Measurements from ENCODE around the gene PGP.

PGP gene

DNA sequence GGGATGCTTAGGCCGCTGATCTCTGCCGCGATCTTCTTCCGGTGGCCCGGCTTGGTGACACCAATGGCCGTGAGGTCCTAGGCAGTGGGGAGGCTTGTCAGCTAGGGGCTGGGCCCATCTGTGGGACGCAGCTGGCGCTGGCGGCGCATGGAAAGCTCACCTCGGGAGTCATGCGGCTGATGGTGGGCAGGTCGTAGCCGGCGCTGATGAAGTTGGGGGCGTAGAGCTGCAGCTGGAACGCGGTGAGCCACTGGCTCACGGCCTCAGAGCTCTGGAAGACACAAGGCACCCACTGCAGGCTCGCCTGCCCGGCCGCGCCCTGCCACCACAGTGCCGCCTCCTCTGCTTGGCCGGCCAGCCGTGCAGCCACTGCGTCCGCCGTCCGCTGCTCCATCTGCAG, 31.0 kb downstream of the PGP start:
- DNase-seq (ENCODE audit: low read depth, low spot score): no peak

DNA sequence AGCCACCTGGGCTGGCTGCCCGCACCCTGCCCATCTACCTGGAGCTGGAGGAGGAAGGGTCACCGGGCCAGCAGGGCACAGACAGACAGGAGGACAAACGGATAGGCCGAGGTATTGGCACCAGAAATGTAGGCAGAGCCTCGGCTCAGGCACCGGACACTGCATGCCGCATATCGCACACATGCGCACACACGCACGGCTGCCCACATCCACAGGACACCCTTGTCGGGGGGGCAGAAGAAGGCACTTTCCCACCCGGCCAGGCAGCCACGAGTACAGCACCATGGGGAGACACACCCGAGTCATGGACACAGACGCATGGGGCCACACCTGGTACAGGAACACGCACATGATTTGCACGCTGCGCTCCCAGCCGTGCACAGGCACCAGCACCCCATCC, 32.7 kb downstream of the PGP start:
- no peak for DNase-seq (ENCODE audit: low read depth, low spot score)

DNA sequence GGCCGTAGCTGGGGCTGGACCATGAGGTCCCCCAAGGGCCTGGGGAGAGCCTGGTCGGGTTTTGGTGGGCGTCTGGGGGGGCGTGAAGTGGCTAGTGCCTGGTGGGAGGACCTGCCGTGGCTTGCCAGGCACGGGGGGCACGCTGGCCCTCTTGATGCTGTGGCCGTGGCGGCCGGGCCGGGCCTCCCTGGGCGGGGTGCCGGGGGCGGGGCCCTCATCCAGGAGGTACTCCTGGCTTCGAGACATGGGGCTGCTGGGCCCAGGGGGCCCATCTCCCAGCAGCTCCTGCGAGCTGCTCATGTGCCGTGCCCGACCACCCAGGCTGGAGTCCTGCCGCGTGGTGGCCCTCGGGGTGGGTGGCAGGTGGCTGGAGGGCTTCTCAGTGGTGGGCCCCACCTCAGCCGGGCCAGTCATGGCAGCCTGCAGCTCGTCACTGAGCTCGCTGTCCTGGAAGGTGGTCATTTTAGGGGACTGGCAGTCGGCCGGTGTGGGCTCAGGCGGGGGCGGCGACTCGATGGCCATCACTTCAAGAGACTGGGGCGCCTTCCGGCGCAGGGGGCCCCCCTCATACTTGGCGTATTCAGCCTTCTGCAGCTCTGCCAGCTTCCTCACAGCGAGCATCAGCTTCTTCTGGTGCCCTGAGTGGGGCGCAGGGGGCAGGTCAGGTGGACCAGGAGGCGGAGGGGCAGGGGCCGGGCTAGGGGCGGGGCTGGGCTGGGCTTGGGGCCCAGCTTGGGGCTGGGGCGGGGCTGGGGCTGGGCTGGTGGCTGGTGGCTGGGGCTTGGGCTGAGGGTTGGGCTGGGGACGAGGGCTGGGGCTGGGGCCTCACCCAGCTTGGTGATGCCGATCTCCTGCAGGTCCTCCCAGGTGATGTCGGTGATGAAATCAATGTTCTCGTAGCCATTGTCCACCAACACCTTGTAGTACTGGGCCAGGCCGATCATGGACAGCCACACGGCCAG, 33.4 kb downstream of the PGP start:
- DNase-seq (ENCODE audit: low read depth, low spot score): no peak

DNA sequence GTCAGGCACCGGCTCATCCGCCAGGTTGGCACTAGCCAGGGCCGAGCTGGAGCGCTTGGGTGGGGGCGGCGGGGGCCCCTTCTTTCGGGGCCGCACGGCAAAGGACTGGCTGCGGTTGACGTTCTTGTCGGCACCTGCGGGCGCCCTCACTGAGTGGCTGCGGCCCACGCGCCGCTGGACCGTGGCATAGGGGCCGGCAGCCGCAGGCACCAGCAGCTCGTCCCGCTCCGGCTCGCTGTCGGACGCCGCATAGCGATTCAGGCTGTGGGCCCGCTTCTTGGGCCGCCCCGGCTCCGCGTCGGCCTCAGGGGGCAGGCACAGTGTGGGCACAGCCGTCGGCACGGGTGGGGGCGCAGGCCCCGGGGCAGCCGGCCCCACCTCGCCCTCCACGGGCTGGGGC, 34.2 kb downstream of the PGP start:
- no peak for DNase-seq (ENCODE audit: low read depth, low spot score)

DNA sequence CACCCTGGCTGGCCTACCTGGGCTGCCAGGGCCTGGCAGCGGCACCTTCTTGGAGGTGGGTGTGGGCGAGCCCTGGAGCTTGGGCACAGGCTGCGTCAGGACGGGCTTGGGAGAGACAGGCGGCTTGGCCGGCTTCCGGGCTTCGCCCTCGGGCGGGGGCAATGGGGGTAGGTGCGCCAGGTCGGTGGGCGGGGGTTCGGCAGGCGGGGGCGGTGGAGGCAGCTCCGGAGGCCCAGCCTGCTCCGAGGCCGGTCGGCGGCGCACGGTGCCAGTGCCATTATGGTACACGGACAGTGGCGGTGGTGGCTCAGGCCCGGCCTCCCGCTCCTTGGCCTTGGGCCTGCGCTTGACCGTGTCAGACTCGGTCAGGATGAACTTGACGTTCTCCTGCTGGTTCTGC, 35.1 kb downstream of the PGP start:
- no peak for DNase-seq (ENCODE audit: low read depth, low spot score)

DNA sequence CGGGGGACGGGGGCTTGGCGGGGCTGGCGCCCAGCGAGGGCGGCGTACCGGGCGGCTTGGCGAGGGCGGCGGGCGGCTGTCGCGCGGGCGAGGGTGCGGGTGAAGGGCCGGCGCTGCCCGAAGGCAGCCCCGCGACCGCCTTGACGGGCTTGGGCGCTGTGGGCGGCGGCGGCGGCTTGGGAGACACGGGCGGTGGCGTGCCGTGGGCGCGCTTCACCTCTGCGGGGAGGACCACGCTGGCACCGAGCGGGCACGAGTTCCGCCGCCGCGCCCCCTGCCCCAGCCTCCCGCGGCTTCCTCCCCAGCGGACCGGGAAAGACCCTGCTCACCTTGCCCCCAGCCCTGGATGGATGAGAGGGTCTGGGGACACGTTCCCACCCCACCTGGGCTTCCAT, 35.5 kb downstream of the PGP start:
- no peak for DNase-seq (ENCODE audit: low read depth, low spot score)

DNA sequence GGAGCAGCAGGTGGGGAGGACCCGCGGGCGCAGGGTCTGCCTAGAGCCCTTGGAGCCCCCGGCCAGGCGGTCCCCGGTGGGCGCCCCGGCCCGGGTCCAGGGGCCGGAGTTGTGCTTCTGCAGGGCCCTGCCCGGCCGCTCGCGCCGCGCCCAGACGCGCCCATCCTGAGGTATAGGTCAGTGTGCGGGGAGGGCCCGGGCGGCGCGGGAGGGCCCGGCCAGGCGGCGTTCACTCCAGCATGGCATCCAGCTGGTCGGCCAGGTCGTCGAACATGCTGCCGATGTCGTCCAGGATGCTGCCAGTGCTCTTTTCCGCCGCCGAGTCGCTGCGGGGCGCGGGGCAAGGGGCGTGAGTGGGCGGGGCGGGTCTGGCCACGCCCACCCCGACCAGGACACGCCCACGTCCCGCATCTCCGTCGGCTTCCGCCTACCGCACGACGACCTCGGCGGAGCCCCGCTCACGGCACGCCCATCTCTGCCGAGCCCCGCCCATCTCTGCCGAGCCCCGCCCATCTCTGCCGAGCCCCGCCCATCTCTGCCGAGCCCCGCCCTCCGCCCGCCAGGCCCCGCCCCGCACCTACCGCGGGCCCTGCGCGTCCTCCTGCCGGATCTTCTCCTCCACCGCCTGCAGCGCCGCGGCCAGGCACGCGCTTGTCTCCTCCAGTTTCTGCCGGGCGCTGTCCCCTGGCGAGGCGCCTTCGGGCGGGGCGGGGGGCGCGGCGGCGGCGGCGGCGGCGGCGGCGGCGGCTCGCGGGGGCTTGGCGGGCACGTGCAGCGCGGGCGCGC, 36.1 kb downstream of the PGP start:
- no peak for DNase-seq (ENCODE audit: low read depth, low spot score)

DNA sequence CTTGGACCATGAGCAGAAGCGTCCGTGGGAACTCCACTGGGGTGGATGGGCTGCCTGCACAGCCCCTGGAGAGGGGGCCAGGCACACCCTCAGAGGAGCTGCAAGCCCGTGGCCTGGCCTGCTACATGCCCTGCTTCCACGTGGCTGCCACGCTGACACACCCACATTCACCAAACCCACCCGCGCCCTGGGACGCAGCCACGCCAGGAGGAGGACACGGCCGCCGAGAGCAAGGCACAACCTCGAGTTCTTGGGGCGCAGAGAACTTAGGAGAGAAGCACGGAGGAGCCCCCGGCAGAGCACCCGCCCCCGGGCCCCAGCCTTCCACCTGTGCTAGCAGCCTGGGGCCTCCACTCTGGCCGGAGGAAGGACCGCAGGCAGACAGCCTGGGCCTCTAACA, 37.1 kb downstream of the PGP start:
- no peak for DNase-seq (ENCODE audit: low read depth, low spot score)

DNA sequence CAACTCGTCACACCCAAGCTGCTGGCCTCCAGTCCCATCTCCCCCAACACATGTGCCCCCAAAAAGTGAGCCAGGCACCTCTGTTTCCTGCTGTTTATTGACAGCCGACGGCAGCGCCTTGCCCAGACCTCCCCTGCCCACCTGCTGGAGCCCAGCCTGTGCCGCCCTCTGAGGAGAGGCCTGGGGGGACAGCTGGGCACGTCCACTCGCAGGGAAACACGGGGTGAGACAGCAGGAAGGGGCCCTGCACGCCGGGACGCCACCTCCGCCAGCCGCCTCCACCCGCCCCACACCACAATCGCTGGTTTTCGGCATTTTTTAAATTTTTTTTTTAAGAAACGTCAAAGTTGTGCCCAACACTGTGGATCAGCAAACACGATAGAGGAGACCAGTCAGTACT, 37.5 kb downstream of the PGP start:
- DNase-seq (ENCODE audit: low read depth, low spot score): no peak

DNA sequence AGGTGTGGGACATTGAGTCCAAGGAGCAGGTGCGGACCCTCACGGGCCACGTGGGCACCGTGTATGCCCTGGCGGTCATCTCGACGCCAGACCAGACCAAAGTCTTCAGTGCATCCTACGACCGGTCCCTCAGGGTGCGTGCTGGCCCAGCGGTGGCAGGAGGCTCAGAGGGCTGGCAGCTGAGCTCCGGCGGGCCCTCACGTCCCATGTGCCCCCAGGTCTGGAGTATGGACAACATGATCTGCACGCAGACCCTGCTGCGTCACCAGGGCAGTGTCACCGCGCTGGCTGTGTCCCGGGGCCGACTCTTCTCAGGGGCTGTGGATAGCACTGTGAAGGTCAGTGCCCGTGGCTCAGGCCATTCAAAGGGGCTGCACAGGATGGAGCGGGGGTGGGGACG, 38.6 kb downstream of the PGP start:
- DNase-seq (ENCODE audit: low read depth, low spot score): no peak

DNA sequence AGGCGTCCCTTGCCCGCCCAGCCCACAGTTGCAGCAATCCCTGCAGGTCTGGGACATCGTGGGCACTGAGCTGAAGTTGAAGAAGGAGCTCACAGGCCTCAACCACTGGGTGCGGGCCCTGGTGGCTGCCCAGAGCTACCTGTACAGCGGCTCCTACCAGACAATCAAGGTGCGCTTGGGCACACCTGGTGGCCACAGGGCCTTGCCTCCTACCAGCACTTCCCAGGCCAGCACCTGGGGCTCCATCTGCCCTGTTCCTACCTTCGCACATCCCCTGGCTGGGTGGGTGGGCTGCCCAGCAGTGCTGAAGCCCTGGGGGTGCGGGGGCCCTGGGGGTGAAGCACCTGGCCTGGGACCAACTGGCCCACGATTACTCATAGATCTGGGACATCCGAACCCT, 39.2 kb downstream of the PGP start:
- DNase-seq (ENCODE audit: low read depth, low spot score): no peak

DNA sequence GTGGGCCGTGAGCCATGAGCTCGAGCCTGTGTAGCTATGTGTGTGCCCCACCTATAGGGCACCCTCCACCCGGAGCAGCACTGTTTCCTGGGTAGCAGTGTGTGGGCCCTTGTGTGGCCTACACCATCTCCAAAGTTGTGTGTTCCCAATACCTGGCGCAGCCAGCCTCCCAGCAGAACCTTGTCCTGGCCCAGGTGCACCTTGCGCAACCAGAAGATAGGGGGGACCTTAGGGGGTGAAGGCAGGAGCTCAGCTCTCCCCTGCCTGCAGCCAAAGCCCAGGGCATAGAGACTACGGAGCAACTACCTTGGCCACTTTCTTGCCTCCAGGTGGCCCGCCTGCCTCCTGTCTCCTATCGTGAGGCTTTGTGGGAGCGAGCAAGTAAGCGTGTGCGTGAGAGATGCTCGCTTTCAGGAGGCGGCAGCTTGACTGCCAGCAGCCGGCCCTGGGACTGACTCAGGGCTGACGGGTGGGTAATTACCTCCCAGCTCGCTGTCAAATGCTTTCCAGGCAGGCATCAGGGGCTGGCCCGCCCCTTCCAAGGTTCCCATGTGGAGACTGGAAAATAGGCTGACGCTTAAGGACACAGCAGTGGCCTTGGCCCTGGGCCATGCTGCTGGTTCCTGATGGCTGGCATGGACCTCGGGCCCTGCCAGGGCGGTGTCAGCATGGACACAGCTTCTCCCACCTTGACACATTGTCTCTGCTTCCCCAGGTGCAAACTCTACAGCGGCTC, 40.1 kb downstream of the PGP start:
- no peak for DNase-seq (ENCODE audit: low read depth, low spot score)

DNA sequence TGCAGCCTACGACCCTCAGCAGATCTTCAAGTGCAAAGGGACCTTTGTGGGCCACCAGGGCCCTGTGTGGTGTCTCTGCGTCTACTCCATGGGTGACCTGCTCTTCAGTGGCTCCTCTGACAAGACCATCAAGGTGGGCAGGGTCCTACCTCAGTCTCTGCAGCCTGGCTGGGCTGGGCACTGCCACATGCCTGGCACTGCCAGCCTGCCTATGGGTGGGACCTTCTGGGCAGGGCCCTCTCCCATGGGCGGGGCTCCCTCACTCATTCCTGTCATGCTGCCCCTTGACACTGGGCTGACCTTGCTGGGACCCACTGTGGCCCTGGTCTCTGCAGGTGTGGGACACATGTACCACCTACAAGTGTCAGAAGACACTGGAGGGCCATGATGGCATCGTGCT, 40.7 kb downstream of the PGP start:
- DNase-seq (ENCODE audit: low read depth, low spot score): no peak

DNA sequence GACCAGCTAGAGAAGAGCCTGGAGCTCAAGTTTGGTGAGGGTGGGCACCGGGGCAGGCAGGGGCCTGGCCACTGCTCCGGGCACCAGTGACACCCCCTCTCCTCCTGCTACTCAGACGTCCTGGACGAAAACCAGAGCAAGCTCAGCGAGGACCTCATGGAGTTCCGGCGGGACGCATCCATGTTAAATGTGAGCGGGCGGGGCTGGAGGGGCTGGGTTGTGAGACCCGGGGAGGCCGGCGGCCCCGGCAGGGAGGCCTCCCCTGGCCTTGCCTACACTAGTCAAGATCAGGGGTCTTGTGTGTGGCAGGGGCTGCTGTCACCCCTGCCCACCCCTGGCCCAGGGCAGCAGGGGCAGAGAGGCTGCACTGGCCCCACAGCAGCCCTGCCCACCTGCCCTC, 41.3 kb downstream of the PGP start:
- DNase-seq (ENCODE audit: low read depth, low spot score): no peak

DNA sequence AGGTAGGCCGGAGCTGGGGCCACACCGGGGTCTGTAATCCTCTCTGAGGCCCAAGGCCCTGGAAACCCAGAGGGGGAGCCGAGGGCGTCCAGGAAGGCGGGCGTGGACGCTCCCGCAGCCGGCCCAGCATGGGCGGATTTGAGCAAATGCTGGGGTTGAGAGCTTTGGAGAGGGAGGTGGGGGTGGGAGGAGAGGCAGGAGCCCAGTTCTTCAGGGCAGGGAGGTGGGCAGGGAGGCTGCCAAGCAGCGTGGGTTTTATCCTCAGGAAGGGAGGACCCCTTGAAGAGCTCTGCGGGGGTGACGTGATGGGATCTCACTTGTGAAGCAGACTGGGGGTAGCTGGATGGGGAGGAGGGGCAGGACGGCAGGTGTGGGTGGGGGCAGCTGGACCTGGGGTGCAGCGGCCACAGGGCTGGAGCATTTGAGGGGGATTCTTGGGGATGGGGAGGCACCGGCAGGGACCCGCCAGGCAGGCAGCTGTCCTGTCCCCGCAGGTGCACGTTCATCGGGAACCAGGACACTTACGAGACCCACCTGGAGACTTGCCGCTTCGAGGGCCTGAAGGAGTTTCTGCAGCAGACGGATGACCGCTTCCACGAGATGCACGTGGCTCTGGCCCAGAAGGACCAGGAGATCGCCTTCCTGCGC, 41.8 kb downstream of the PGP start:
- no peak for DNase-seq (ENCODE audit: low read depth, low spot score)

DNA sequence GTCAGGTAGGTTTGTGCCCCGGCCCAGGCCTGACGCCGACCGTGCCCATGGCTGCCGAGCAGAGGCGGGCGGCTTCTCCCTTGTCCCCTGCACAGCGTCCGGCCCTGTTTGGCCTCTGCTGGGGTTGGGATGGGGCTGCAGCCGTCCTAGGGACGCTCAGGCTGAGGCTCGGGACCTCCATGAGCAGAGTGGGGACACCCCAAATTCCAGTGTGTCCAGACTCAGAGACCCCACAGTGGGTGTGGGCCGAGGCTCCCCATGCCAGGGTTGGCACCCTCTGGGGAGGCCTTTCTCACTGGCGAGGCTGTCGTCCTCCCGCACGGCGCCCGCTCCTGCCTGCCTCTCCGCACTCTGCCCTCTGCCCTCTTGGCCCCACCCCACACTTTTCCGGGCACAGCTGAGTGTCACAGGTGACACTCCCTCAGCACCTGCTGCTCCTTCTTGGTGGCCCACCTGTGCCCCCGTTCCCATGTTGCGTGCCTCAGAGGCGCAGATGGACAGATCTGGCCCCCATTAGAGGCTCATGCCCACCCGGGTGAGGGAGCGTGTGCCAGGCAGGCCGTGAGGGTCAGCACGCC, 43.0 kb downstream of the PGP start:
- no peak for DNase-seq (ENCODE audit: low read depth, low spot score)

DNA sequence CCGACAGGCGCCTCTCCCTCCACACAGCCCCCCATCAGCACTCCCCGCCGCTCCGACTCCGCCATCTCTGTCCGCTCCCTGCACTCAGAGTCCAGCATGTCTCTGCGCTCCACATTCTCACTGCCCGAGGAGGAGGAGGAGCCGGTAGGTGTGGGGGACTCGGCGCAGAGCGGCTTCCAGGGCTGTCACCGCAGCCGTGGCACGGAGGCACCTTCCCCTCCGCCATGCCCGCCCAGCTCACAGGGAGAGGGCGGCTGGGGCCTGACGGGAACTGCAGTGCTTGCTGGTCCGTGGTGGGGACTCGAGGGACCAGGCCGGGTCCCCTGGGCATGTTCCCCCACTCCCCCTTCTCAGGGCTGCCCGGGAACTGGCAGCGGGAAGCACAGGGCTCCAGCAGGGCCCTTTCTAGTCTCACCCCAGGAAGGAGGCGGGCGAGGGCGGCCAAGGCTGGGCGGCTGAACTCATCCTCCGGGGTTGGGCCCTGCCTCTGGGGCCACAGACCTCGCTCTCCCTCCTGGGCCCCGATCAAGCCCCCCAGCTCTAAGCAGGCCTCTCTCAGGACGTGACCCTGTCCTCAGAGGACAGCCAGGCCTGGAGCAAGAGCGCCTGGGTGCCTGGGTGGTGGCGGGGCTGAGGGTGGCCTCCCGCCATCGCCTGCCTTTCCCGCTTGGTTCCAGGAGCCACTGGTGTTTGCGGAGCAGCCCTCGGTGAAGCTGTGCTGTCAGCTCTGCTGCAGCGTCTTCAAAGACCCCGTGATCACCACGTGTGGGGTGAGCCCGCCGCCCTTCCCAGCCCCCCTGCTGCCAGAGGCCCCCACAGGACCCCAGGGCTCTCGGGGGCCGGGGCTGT, 43.8 kb downstream of the PGP start:
- no peak for DNase-seq (ENCODE audit: low read depth, low spot score)

DNA sequence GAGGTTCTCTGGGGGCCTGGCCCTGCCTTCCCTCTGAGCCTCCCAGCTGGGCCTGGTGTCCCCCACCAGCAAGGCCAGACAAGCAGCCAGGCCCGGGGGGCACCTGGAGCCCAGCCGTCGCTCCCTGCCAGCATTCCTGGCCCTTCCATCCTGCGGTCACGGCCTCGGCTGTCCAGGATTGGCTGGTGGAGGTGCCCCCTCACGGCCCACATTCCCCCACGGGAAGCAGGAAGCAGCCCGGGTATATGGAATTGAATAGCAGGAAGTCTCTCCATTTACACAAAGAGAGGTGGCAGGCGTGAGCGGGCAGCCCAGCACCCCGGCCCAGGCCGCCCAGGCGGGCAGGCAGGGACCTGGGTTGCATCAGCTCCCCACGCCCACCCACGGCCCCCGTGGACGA, 44.6 kb downstream of the PGP start:
- no peak for DNase-seq (ENCODE audit: low read depth, low spot score)

DNA sequence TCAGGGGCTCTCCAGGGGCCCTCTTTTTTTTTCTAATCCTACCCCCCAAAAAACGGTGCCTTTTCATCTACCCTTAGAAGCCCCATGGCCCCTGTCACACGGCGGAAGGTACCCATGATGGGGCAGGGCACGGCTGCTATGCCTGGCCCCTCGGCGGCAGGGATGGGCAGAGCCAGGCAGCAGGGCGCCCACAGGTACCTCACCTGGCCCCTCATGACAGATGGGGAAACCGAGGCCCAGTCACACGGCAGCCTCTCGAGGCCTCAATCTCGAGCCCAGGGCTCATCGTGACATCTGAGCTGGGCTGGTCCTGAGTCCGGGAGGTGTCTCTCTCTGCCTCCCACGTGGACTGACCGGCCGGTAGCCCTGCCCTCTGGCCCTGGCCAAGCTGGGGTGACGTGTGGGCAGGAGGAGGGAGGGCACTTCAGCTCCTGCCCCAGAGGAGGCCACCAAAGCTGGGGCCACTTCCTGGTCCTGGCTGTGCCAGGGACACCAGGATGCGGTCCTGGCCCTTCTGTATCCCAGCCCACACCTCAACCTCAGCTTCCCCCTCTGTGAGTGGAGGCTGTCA, 47.5 kb downstream of the PGP start:
- no peak for DNase-seq (ENCODE audit: low read depth, low spot score)
